ENCODE results near the gene KIF16B. TPM values are rescaled to one million over a fixed set of nuclear protein-coding genes. Genes with fewer than 3 reads are reported as not detected.

KIF16B gene
- total and polyA plus RNA-seq, 2 donors (not counting 3 experiments of a cell fraction or from before 2014, with no cell fraction given): 2.9 to 8.8 TPM

GRCh38 chr20:16427571-16427970 is 145.7 kb downstream of the KIF16B start:
- Histone ChIP-seq H3K4me3 (replicated peaks in 1 of 3; ENCODE audit: insufficient read depth in 1 of 3, low read depth in 1 of 3, low read length in 3 of 3) (no peak overlapping the region), H3K4me1 (ENCODE audit: control insufficient read depth, extremely low read depth, insufficient read depth, low read length) (no peaks in the 10 kb centered on the region), H3K27ac (ENCODE audit: insufficient read depth, low read depth, low read length) (no peak overlapping the region), H3K36me3 (ENCODE audit: control insufficient read depth in 2 of 2, extremely low read depth in 1 of 2, insufficient read depth in 2 of 2, low read length in 2 of 2) (no peaks in the 10 kb centered on the region), H3K79me2 (ENCODE audit: control insufficient read depth, insufficient read depth, low read length) (no peaks in the 10 kb centered on the region), H4K20me1 (replicated peaks; ENCODE audit: control insufficient read depth, extremely low read depth, insufficient read depth, low read length) (no peaks in the 10 kb centered on the region), H3K9me1 (replicated peaks; ENCODE audit: control insufficient read depth, extremely low read depth, insufficient read depth, low read length) (no peaks in the 10 kb centered on the region), H3K27me3 (ENCODE audit: control insufficient read depth in 2 of 2, insufficient read depth in 2 of 2, low read length in 2 of 2) (no peaks in the 10 kb centered on the region), H3K9ac (replicated peaks; ENCODE audit: extremely low read depth, insufficient read depth, low read length) (no peak overlapping the region), H2AFZ (ENCODE audit: low read depth, low read length) (no peak overlapping the region), H3K4me2 (ENCODE audit: insufficient read depth, low read length) (no peak overlapping the region), H3K9me3 (replicated peaks; ENCODE audit: control insufficient read depth, insufficient read depth, low read length) (no peaks in the 10 kb centered on the region)
- ChIA-PET CTCF (no interaction called here), POLR2A (no interaction called here)
- FAIRE-seq (no peak), DNase-seq (ENCODE audit: low read depth, low spot score) (no peak)
- intact Hi-C loops (cut with micrococcal nuclease) (no loop called here), dilution Hi-C loops (cut with MboI; ENCODE audit: extremely low pct_ligation_motif_present, low sequenced_read_pairs) (no loop called here)
- BruUV-seq (replicated peaks): no TSS peak
- TF ChIP-seq MAX (IDR thresholded peaks at IDR 0.05; ENCODE audit: insufficient read depth, insufficient read length): no peak
- no peak for TF ChIP-seq GATA2 (IDR thresholded peaks at IDR 0.05; ENCODE audit: insufficient read depth, insufficient read length, low read depth, low read length)
- no peak for TF ChIP-seq POLR2AphosphoS5 (IDR thresholded peaks at IDR 0.05; ENCODE audit: insufficient read depth, low read depth, low read length)
- TF ChIP-seq CTCF (IDR thresholded peaks at IDR 0.05; ENCODE audit: extremely low read depth in 1 of 2, insufficient read depth in 1 of 2, low read depth in 1 of 2, low read length in 2 of 2): no peak
- TF ChIP-seq FOS (IDR thresholded peaks at IDR 0.05; ENCODE audit: borderline replicate concordance, insufficient read depth, low read length): no peak
- no peak for TF ChIP-seq POLR2A (IDR thresholded peaks at IDR 0.05; ENCODE audit: low read depth, low read length)
- no peak for TF ChIP-seq MYC (IDR thresholded peaks at IDR 0.05; ENCODE audit: low read depth, low read length)
- TF ChIP-seq JUN (IDR thresholded peaks at IDR 0.05; ENCODE audit: borderline replicate concordance, insufficient read depth, insufficient read length, low read depth): no peak
- no peak for TF ChIP-seq EZH2 (IDR thresholded peaks at IDR 0.05; ENCODE audit: borderline replicate concordance, low read depth, low read length, severe bottlenecking)
